Measurements from ENCODE around the gene ABHD14A. TPM values are rescaled to one million over a fixed set of nuclear protein-coding genes. Genes with fewer than 3 reads are reported as not detected.

ABHD14A gene
- total and polyA plus RNA-seq, 2 of the 13 experiments (the other 11 are each of a cell fraction or from before 2014, with no cell fraction given) = 29.5 to 46.9 TPM

GRCh38 chr3:51974963-51975851 is at the start of gene ABHD14A (continued):
- TF ChIP-seq, protein P1, sequence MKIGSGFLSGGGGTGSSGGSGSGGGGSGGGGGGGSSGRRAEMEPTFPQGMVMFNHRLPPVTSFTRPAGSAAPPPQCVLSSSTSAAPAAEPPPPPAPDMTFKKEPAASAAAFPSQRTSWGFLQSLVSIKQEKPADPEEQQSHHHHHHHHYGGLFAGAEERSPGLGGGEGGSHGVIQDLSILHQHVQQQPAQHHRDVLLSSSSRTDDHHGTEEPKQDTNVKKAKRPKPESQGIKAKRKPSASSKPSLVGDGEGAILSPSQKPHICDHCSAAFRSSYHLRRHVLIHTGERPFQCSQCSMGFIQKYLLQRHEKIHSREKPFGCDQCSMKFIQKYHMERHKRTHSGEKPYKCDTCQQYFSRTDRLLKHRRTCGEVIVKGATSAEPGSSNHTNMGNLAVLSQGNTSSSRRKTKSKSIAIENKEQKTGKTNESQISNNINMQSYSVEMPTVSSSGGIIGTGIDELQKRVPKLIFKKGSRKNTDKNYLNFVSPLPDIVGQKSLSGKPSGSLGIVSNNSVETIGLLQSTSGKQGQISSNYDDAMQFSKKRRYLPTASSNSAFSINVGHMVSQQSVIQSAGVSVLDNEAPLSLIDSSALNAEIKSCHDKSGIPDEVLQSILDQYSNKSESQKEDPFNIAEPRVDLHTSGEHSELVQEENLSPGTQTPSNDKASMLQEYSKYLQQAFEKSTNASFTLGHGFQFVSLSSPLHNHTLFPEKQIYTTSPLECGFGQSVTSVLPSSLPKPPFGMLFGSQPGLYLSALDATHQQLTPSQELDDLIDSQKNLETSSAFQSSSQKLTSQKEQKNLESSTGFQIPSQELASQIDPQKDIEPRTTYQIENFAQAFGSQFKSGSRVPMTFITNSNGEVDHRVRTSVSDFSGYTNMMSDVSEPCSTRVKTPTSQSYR (CRISPR knock-in tag; IDR thresholded peaks at IDR 0.05; ENCODE audit: borderline replicate concordance) = peak; percentile 17; the same call in 1 of the 2 replicates
- TF ChIP-seq ARNTL (CRISPR knock-in tag; IDR thresholded peaks at IDR 0.05) = no peak
- TF ChIP-seq, protein P2, sequence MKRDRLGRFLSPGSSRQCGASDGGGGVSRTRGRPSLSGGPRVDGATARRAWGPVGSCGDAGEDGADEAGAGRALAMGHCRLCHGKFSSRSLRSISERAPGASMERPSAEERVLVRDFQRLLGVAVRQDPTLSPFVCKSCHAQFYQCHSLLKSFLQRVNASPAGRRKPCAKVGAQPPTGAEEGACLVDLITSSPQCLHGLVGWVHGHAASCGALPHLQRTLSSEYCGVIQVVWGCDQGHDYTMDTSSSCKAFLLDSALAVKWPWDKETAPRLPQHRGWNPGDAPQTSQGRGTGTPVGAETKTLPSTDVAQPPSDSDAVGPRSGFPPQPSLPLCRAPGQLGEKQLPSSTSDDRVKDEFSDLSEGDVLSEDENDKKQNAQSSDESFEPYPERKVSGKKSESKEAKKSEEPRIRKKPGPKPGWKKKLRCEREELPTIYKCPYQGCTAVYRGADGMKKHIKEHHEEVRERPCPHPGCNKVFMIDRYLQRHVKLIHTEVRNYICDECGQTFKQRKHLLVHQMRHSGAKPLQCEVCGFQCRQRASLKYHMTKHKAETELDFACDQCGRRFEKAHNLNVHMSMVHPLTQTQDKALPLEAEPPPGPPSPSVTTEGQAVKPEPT (CRISPR knock-in tag; IDR thresholded peaks at IDR 0.05; ENCODE audit: low read depth) = no peak
- TF ChIP-seq ZNF768 (CRISPR knock-in tag; IDR thresholded peaks at IDR 0.05) = 0 out of 2 replicates have a peak, but pooled peaks have one; percentile 14
- no peak for TF ChIP-seq SP1 (IDR thresholded peaks at IDR 0.05)
- TF ChIP-seq SP1 (CRISPR knock-in tag; IDR thresholded peaks at IDR 0.05) = peak; percentile 29; the same call in 1 of the 2 replicates
- TF ChIP-seq ZBED4 (CRISPR knock-in tag; IDR thresholded peaks at IDR 0.05; ENCODE audit: borderline replicate concordance) = peak; percentile 74; the same call in 1 of the 2 replicates
- TF ChIP-seq ZNF784 (CRISPR knock-in tag; IDR thresholded peaks at IDR 0.05; ENCODE audit: borderline replicate concordance) = 0 out of 2 replicates have a peak, but pooled peaks have one; percentile 53
- TF ChIP-seq SAP130 (CRISPR knock-in tag; IDR thresholded peaks at IDR 0.05; ENCODE audit: low read depth) = peak; percentile 68
- peak; percentile 4; the same call in 1 of the 2 replicates for TF ChIP-seq HNF4G (IDR thresholded peaks at IDR 0.05; ENCODE audit: borderline replicate concordance, low read depth, low read length)
- TF ChIP-seq HNF4G (CRISPR knock-in tag; IDR thresholded peaks at IDR 0.05; ENCODE audit: borderline replicate concordance, low read depth) = no peak
- peak; percentile 82; the same call in 1 of the 2 replicates for TF ChIP-seq ZNF605 (CRISPR knock-in tag; IDR thresholded peaks at IDR 0.05)
- TF ChIP-seq NFKB2 (CRISPR knock-in tag; IDR thresholded peaks at IDR 0.05; ENCODE audit: borderline replicate concordance) = no peak; the same call in 1 of the 2 replicates

Data from HepG2 (cell line).